ENCODE measurements around the gene KRT33B.

Gene KRT33B

GRCh38 chr17:41326173-41327145, 43.2 kb downstream of the KRT33B start:
- Mint-ChIP-seq H3K9me3 (no peaks in the 10 kb centered on the region), H3K27me3 (peaks cover 5% of the 10 kb centered on the region), H3K4me1 (peaks cover 5% of the 10 kb centered on the region), H3K36me3 (no peaks in the 10 kb centered on the region), H3K4me3 (no peak overlapping the region), H3K27ac (no peak overlapping the region)
- ATAC-seq = no peak

- Mint-ChIP-seq H3K36me3 (no peaks in the 10 kb centered on the region), H3K4me3 (no peak overlapping the region), H3K27me3 (peaks cover 5% of the 10 kb centered on the region), H3K9me3 (peaks cover 1% of the 10 kb centered on the region), H3K4me1 (peaks cover 5% of the 10 kb centered on the region), H3K27ac (no peak overlapping the region)
- ATAC-seq = no peak
Measured at GRCh38 chr17:41325611-41326010, 44.0 kb downstream of the KRT33B start.

GRCh38 chr17:41325126-41325525, 44.5 kb downstream of the KRT33B start:
- Mint-ChIP-seq H3K4me3 (no peak overlapping the region), H3K36me3 (no peaks in the 10 kb centered on the region), H3K9me3 (peaks cover 3% of the 10 kb centered on the region), H3K4me1 (peaks cover 5% of the 10 kb centered on the region), H3K27ac (no peak overlapping the region), H3K27me3 (peaks cover 5% of the 10 kb centered on the region)
- no peak for ATAC-seq

GRCh38 chr17:41324180-41325075, 45.2 kb downstream of the KRT33B start:
- H3K36me3 Mint-ChIP-seq = no peaks in the 10 kb centered on the region
- no peak overlapping the region for H3K4me3 Mint-ChIP-seq
- H3K4me1 Mint-ChIP-seq = peaks cover 5% of the 10 kb centered on the region
- no peak overlapping the region for H3K27ac Mint-ChIP-seq
- H3K9me3 Mint-ChIP-seq = peaks cover 6% of the 10 kb centered on the region
- H3K27me3 Mint-ChIP-seq = peaks cover 5% of the 10 kb centered on the region
- no peak for ATAC-seq

GRCh38 chr17:41322903-41323895, 46.4 kb downstream of the KRT33B start:
- Mint-ChIP-seq H3K27me3 (peaks cover under 1% of the 10 kb centered on the region), H3K36me3 (no peaks in the 10 kb centered on the region), H3K4me3 (no peak overlapping the region), H3K4me1 (peaks cover 5% of the 10 kb centered on the region), H3K27ac (no peak overlapping the region), H3K9me3 (peaks cover 6% of the 10 kb centered on the region)
- ATAC-seq = no peak

GRCh38 chr17:41322094-41322902, 47.3 kb downstream of the KRT33B start:
- Mint-ChIP-seq H3K27ac (no peak overlapping the region), H3K4me1 (peaks cover 5% of the 10 kb centered on the region), H3K4me3 (no peak overlapping the region), H3K36me3 (no peaks in the 10 kb centered on the region), H3K27me3 (no peaks in the 10 kb centered on the region), H3K9me3 (peaks cover 6% of the 10 kb centered on the region)
- no peak for ATAC-seq

GRCh38 chr17:41318231-41318630, 51.4 kb downstream of the KRT33B start:
- peaks cover 6% of the 10 kb centered on the region for H3K9me3 Mint-ChIP-seq
- no peak overlapping the region for H3K4me3 Mint-ChIP-seq
- H3K4me1 Mint-ChIP-seq = no peaks in the 10 kb centered on the region
- peaks cover 15% of the 10 kb centered on the region for H3K27me3 Mint-ChIP-seq
- ATAC-seq = no peak
- H3K27ac Mint-ChIP-seq = no peak overlapping the region
- H3K36me3 Mint-ChIP-seq = no peaks in the 10 kb centered on the region

- Mint-ChIP-seq H3K27ac (no peak overlapping the region), H3K4me3 (no peak overlapping the region), H3K9me3 (peaks cover 6% of the 10 kb centered on the region)
Measured at GRCh38 chr17:41315814-41316445, 53.7 kb downstream of the KRT33B start.

GRCh38 chr17:41315204-41315794, 54.3 kb downstream of the KRT33B start, which contains the start of gene KRTAP17-1:
Gene KRTAP17-1 (minus strand): TSS chr17:41315710. CDS start chr17:41315650, 60 bp downstream.
- Mint-ChIP-seq H3K36me3 (no peaks in the 10 kb centered on the region), H3K4me1 (peaks cover under 1% of the 10 kb centered on the region), H3K4me3 (no peak within 1 kb of the TSS), H3K27ac (no peak within 1 kb of the TSS), H3K27me3 (peaks cover 19% of the 10 kb centered on the region), H3K9me3 (peaks cover 4% of the 10 kb centered on the region)
- ATAC-seq = no peak

More at GRCh38 chr17:41315814-41316445, 53.7 kb downstream of the KRT33B start:
- Mint-ChIP-seq H3K4me1 (no peaks in the 10 kb centered on the region), H3K27me3 (peaks cover 19% of the 10 kb centered on the region), H3K36me3 (no peaks in the 10 kb centered on the region)
- ATAC-seq = no peak

Measured in stimulated activated memory B cell treated with anti-CD40 and anti-IgM and Interleukin-4, amounts not matched to agents 10 μg/mL and 1 μg/mL and 100 μg/mL, for 72 hours (primary cell).